GM19372 (cell line): ENCODE data around the gene ADCY5.
"Not testable (repeated sequence)": the region's sequence is repeated elsewhere in the genome, so short reads cannot be mapped to it uniquely, and the experiment has no call there.

Source experiments
- ATAC-seq: cut with Tn5 transposase; IDR thresholded peaks from one replicate; pipeline ENCODE4 v1.9.1; 2021; ENCODE audit warnings: mild to moderate bottlenecking, low read depth, moderate library complexity; ENCODE audit not compliant: unreplicated experiment

The ADCY5 gene

GRCh38 chr3:123448536-123449101 is at the start of gene ADCY5:
Gene ADCY5 (minus strand): TSS chr3:123449090. CDS start chr3:123448545, 545 bp downstream.
- ATAC-seq: no peak

DNA sequence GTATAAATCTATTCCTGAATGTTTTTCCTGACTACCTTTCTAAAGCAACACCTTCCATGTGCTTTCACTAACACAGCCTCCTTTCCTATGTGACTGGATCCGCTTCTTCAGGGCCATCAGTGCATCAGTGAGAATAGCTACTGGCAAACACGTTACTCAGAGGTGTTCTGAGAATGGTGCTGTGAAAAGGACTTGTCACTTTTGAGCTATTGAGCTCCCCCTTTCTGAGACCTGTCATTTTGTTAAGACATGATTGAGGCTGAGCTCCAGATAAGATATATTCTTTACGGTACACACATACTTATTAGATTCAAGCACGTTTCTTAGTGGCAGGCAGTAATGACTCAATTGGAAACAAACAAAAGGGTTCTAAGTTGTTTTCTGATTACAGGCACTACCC is 45.0 kb upstream of the ADCY5 start:
- no peak for ATAC-seq

DNA sequence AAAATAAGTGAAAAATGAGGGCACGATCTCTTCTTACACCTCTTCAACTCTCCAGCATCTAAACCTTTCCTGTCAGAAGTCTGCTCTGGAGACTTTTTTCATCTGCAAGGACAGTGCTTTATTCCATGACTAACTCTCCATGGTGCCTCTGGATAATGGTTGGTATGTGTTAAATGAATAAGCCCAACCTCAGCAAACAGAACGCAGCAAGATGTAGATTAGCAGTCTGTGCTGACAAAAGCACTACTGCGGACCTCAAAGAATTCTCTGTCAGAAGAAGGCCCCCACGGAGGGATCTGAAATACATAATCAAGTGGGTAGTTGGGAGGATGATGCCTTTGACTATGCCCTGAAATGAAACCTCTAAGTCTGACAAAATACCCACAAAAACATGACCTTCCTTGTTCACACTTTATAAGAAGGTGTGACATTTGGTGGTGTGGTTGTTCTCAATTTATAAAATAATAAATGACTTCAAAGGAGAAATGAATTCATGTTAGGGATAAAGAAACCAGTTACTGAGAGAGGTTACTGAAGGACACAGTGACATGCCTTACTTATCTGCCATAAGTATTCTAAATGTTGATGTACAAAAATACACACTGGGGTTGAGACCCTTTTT is 43.2 kb upstream of the ADCY5 start:
- no peak for ATAC-seq

- ATAC-seq: no peak
These were observed 40.6 kb upstream of the ADCY5 start for GRCh38 chr3:123489400-123490004.

DNA sequence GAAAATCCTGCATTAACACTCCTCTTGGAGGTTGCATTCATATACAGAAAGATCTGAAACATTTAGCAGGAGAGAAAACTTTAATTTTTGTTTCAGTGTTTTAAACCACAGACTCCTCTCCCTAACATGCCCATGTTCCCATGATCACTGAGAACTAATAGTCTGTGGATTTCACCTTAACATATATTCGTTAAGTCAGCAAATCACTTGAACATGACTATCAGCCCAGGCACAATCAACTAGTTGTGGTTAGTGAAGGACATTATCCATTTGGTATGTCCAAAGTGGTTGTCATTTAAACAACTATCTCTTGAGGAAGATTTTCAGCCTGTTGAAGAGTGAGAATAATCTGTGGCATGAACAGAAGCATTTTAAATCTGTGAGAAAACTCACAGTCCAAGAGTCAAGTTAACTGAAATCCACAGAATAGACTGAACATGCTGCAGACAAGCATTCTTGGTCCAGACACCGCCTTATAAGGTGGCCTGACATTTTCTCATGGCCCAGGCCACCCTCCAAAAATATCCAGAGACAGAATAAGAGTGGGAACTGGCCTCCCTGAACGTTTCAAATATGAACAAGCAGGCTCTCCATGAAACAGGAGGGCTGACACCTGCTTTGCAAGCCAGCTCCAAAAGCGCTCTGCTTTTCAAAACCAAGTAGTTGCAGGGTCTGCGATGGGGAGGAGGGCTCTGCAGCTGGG is 39.9 kb upstream of the ADCY5 start:
- no peak for ATAC-seq

DNA sequence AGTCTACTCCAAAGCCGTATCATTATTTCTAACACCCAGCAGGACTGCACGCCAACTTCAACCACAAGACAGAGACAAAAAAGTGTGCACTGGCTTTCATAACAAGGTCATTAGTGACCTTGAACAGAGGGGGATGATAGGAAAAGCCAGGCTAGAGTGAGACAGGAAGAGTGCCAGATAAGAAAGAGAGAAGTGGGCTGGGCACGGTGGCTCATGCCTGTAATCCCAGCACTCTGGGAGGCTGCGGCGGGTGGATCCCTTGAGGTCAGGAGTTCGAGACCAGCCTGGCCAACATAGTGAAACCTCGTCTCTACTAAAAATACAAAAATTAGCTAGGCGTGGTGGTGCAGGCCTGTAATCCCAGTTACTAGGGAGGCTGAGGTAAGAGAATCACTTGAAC is 38.2 kb upstream of the ADCY5 start:
- ATAC-seq: not testable (repeated sequence)

DNA sequence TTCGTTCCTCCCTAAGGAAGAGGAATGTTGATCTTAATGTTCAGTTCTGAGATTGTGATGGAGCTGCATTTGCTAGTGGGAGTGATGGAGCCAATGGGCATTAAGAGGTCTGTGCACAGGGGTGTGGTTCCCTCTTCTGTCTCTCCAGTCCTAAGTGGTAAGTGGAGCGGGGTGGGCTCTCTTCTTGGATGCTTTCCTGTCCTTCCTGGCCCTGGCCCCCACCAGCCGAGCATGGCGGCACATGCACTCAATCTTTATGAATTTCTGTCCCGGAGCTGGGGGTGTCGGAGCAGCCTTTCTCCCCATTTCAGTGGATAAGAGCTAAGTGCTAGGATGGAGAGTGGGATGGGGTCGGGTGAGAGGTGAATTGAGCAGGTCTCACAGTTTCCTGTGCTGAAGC is 37.6 kb upstream of the ADCY5 start:
- ATAC-seq: no peak

GRCh38 chr3:123485551-123485950 is 36.7 kb upstream of the ADCY5 start:
- ATAC-seq: no peak

DNA sequence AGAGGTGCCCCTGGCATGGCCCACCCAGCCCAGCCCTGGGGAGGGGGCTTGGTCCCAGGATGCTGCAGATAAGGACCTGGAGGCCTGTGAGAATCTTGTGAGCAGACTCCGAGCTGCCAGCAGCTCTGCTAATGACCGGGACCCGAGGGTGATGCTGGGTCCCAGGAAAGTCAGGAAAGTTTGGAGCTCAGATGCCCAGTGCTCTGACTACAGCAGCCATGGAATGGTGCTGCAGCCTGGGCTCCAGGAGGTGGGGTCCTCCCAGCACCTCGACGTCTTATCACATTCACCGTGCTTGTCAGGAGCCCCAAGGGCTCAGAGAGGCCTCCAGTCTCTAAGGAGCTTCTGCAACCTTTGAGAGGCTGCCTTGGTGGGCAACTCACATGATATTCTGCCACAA is 34.3 kb upstream of the ADCY5 start:
- no peak for ATAC-seq

DNA sequence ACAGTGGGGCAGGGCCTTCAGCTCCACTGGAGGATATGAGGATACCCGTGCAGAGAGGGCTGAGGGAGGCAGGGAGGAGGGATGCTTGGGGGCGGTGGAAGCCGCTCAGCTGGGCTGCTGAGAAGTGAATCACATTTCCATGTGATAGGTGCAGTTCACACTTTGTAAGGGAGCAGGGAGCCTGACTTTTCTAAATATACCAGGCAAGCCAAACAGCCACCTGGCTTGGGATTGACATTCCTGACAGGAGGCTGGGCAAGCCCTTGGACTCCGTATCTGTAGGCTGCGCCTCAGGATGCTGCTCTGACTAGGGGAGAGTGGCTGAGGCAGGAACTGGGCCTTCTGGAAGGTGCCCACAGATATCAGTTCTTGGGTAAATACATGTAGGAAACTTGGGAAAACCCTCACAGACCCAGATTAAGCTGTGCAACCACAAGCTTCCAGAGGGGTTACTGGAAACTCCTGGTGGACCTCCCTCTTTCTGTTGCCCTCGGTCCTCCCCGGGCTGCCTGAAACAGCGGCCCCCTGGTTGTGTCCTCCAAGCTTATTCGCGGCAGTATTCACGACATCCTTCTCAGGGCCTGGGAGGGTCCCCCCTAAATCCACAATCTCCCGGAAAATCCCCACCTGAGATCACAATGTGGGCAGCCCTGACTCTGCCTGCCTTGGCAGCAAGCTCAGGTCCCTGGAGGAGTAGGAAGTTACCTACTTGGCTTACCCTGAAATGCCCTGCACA is 33.0 kb upstream of the ADCY5 start:
- ATAC-seq: no peak

- ATAC-seq: no peak
These were observed 32.2 kb upstream of the ADCY5 start for GRCh38 chr3:123481071-123481470.

DNA sequence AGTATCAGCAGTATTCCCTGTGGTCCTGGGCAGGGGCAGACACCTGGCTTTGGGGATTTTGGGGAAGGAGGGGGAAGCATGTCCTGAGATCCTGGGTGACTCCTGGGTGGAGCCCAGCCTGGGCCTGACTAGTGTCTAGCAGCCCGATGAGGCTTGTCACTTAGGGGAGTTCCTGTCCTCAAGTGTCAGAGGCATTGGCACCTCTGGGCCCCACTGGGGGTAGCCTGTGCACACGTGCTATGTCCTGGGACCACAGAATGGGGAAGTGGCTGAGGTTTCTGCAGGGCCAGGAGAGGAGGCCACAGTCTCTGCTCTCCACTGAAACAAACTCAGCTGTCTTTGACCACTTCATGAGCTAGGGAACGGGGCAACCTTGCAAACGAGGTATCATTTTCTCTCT is 31.5 kb upstream of the ADCY5 start:
- no peak for ATAC-seq

DNA sequence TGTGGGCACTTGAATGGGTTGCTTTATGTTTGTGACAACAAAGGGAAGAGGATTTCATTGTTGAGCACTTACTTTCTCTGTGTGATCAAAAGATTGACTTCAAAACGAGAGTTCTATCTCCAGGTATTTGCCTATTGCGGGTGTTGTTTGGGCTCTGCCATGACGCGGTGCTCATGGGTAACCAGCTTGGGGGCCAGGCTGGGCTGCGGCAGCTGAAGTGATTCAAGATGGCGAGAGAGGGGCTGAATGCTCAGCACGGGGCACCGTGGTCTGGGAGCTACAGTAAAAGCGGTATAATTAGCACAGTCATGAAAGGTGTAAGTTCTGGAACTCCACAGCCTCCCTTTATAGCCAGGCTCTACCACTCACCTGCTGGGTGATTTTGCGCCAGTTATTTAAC is 31.0 kb upstream of the ADCY5 start:
- ATAC-seq: no peak

GRCh38 chr3:123478314-123478713 is 29.4 kb upstream of the ADCY5 start:
- no peak for ATAC-seq

- ATAC-seq: no peak
These were observed 28.3 kb upstream of the ADCY5 start for GRCh38 chr3:123476967-123477750.

GRCh38 chr3:123475786-123476185 is 26.9 kb upstream of the ADCY5 start:
- ATAC-seq: no peak

DNA sequence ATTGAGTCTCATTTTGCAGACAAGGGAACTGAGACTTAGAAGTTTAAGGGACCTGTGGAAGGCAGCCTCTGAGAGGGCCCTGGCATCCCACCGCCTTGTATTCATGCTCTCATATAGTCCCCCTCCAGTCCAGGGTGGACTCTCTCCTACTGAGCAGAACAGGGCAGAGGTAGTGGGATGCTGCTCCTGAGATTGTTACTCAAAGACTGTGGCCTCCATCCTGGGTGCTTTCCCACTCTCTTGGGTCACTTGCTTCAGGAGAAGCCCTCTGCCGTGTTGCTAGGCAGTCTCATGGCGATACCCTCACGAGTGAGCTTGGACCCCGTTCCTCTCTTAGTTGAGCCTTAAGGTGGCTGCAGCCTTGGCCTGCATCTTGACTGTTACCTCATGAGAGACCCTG is 22.2 kb upstream of the ADCY5 start:
- ATAC-seq: no peak

GRCh38 chr3:123469323-123469995 is 20.6 kb upstream of the ADCY5 start:
- ATAC-seq: no peak

DNA sequence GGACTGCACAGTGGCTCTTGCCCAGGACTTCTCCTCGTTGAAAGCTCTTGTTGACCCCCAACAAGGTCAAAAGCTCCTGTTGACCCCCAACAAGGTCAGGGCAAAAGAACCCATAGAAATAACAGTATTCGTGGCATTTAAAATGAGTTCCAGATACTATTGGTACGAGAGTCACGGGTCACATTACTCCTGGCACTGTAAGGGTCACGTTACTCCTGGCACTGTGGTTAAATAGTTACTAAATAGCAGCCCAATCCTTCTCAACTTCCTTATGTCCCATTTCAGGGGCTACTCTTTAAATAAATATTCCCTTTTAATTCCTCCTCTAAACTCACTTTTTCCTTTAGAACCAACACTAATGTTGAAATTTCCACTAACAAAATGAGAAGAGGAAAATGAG is 18.2 kb upstream of the ADCY5 start:
- ATAC-seq: no peak

DNA sequence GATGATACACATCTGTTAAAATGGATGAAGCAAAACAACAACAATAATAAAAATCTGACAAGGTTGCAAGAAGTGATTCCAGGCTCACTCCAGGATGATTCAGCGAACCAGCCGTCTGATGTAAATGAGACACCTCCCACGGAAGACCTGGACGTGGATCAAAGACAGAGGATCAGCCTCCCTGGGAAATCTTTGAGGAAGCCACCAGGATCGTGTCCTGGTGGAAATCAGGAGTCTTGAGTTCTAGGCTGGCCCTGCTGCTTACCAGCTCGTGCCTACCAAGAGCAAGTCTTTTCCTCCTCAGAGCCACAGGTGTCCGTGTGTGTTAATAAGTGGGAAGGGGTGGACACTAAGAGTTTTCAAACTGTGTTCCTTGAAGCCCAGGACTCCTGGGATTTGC is 15.3 kb upstream of the ADCY5 start:
- ATAC-seq: no peak
